ENCODE measurements around the gene AATF.

Gene AATF

GRCh38 chr17:37086948-37087347 is 138.2 kb downstream of the AATF start:
- no peak for DNase-seq

GRCh38 chr17:37087683-37088082 is 138.9 kb downstream of the AATF start:
- DNase-seq: no peak

GRCh38 chr17:37088459-37088858 is 139.7 kb downstream of the AATF start:
- DNase-seq: no peak

- no peak for DNase-seq
These were observed 140.2 kb downstream of the AATF start for GRCh38 chr17:37088913-37089312.

GRCh38 chr17:37089956-37090355 is 141.2 kb downstream of the AATF start:
- DNase-seq: no peak

- no peak for DNase-seq
These were observed 142.2 kb downstream of the AATF start for GRCh38 chr17:37090941-37091340.

- DNase-seq: no peak
These were observed 143.3 kb downstream of the AATF start for GRCh38 chr17:37092071-37092470.

- DNase-seq: no peak
These were observed 143.9 kb downstream of the AATF start for GRCh38 chr17:37092701-37093100.

GRCh38 chr17:37094391-37094790 is 145.6 kb downstream of the AATF start:
- no peak for DNase-seq

- no peak for DNase-seq
These were observed 147.3 kb downstream of the AATF start for GRCh38 chr17:37096071-37096470.

GRCh38 chr17:37097154-37097553 is 148.4 kb downstream of the AATF start:
- DNase-seq: no peak

GRCh38 chr17:37098152-37098551 is 149.4 kb downstream of the AATF start:
- DNase-seq: no peak

GRCh38 chr17:37098910-37099664 is 150.3 kb downstream of the AATF start:
- DNase-seq: no peak

- no peak for DNase-seq
These were observed 151.5 kb downstream of the AATF start for GRCh38 chr17:37100231-37100630.

- DNase-seq: no peak
These were observed 152.6 kb downstream of the AATF start for GRCh38 chr17:37101306-37101705.

GRCh38 chr17:37103231-37103630 is 154.5 kb downstream of the AATF start:
- DNase-seq: no peak

- DNase-seq: no peak
These were observed 157.3 kb downstream of the AATF start for GRCh38 chr17:37106049-37106448.

All from NCI-H2029 treated with DMSO at 0.1 percent for 48 hours (cell line).